Activated CD8-positive, alpha-beta T cell treated with anti-CD3 and anti-CD28 coated beads, Interleukin-2, amount 10 ng/mL, durations not matched to agents 7 days and 5 days (primary cell): Measurements from ENCODE around the gene ANKRD13B. TPM values are rescaled to one million over a fixed set of nuclear protein-coding genes. Genes with fewer than 3 reads are reported as not detected.

Source experiments
- ATAC-seq: fragments of 150-1000 bp; cut with Tn5 transposase; one replicate; pipeline ENCODE4 v1.10.0; 2021; ENCODE audit warnings: moderate library complexity
- CTCF ChIA-PET: fragments of 350-600 bp; sonication (Branson Sonifier 250); formaldehyde crosslinking; loops from one replicate; lab custom pipeline; 2021; ENCODE audit warnings: antibody characterized with exemption; lab: Charles Lee
- POLR2A ChIA-PET: fragments of 350-600 bp; sonication (Branson Sonifier 250); formaldehyde crosslinking; loops from one replicate; lab custom pipeline; 2021; ENCODE audit warnings: antibody characterized with exemption; lab: Charles Lee
- DNase-seq: peaks from one replicate; pipeline ENCODE4 v3.0.0-alpha.2; 2020
- H3K27ac Mint-ChIP-seq: one replicate; pipeline ENCODE4 v1.8.0; 2021; ENCODE audit warnings: mild to moderate bottlenecking, mixed read lengths
- H3K27me3 Mint-ChIP-seq: one replicate; pipeline ENCODE4 v1.8.0; 2021; ENCODE audit warnings: low read depth, mixed read lengths
- H3K36me3 Mint-ChIP-seq: one replicate; pipeline ENCODE4 v1.8.0; 2021; ENCODE audit warnings: low read depth, mixed read lengths
- H3K4me1 Mint-ChIP-seq: one replicate; pipeline ENCODE4 v1.8.0; 2021; ENCODE audit warnings: low read depth, mixed read lengths
- H3K4me3 Mint-ChIP-seq: one replicate; pipeline ENCODE4 v1.8.0; 2021; ENCODE audit warnings: mild to moderate bottlenecking, mixed read lengths
- H3K9me3 Mint-ChIP-seq: one replicate; pipeline ENCODE4 v1.8.0; 2022; ENCODE audit warnings: mixed read lengths; ENCODE audit not compliant: insufficient read depth
- total RNA-seq, 2 experiments: library from RNA; stranded (reverse); gene quantifications; one replicate each; pipeline ENCODE4 v1.2.3, GENCODE V29; 2021

The ANKRD13B gene
- total RNA-seq, 2 experiments from 2014 or later: 11.2 to 12.5 TPM

- H3K9me3 Mint-ChIP-seq: no peaks in the 10 kb centered on the region
- POLR2A ChIA-PET: interaction anchor here (0.7 to 1.2 kb wide), 2 partner anchors 9 to 40 kb away, joined by 3 read pairs; no protein-coding TSS in a partner anchor
- no peak overlapping the region for H3K27ac Mint-ChIP-seq
- peaks cover 17% of the 10 kb centered on the region for H3K4me1 Mint-ChIP-seq
- CTCF ChIA-PET: interaction anchor here (0.7 to 3.1 kb wide), 5 partner anchors 15 to 63 kb away, joined by 3 to 10 read pairs (median 4); no protein-coding TSS in a partner anchor
- H3K27me3 Mint-ChIP-seq: no peaks in the 10 kb centered on the region
- DNase-seq: no peak
- peaks cover 40% of the 10 kb centered on the region for H3K36me3 Mint-ChIP-seq
- H3K4me3 Mint-ChIP-seq: no peak overlapping the region
- ATAC-seq: no peak
Measured at GRCh38 chr17:29576214-29577000, 16.5 kb upstream of the ANKRD13B start.

GRCh38 chr17:29577001-29577370 is 15.9 kb upstream of the ANKRD13B start:
- no peak overlapping the region for H3K4me3 Mint-ChIP-seq
- H3K27me3 Mint-ChIP-seq: no peaks in the 10 kb centered on the region
- ChIA-PET CTCF (interaction anchor here (1.1 to 3.1 kb wide), 4 partner anchors 14 to 62 kb away, joined by 3 to 10 read pairs (median 5); no protein-coding TSS in a partner anchor), POLR2A (interaction anchor here (1.2 kb wide), 1 partner anchor 9 kb away, joined by 3 read pairs; no protein-coding TSS in a partner anchor)
- no peak overlapping the region for H3K27ac Mint-ChIP-seq
- H3K4me1 Mint-ChIP-seq: peaks cover 17% of the 10 kb centered on the region
- DNase-seq: no peak
- no peak for ATAC-seq
- peaks cover 41% of the 10 kb centered on the region for H3K36me3 Mint-ChIP-seq
- no peaks in the 10 kb centered on the region for H3K9me3 Mint-ChIP-seq

- H3K27me3 Mint-ChIP-seq: no peaks in the 10 kb centered on the region
- peaks cover 17% of the 10 kb centered on the region for H3K4me1 Mint-ChIP-seq
- no peaks in the 10 kb centered on the region for H3K9me3 Mint-ChIP-seq
- CTCF ChIA-PET: interaction anchor here (1.1 to 3.1 kb wide), 6 partner anchors 10 to 62 kb away, joined by 3 to 16 read pairs (median 8); partner anchors contain the start of gene ANKRD13B
- POLR2A ChIA-PET: interaction anchor here (1.2 kb wide), 1 partner anchor 10 kb away, joined by 3 read pairs; no protein-coding TSS in a partner anchor
- ATAC-seq (no peak), DNase-seq (no peak)
- H3K27ac Mint-ChIP-seq: no peak overlapping the region
- peaks cover 47% of the 10 kb centered on the region for H3K36me3 Mint-ChIP-seq
- no peak overlapping the region for H3K4me3 Mint-ChIP-seq
Measured at GRCh38 chr17:29577385-29578211, 15.3 kb upstream of the ANKRD13B start.

- CTCF ChIA-PET: interaction anchor here (0.9 to 3.7 kb wide), 6 partner anchors 9 to 515 kb away, joined by 3 to 16 read pairs (median 9); partner anchors contain the start of gene ANKRD13B
- no peak overlapping the region for H3K4me3 Mint-ChIP-seq
Measured at GRCh38 chr17:29578626-29579485, 14.1 kb upstream of the ANKRD13B start.

GRCh38 chr17:29579866-29580771 is 12.8 kb upstream of the ANKRD13B start:
- POLR2A ChIA-PET: interaction anchor here (0.7 to 2.9 kb wide), 3 partner anchors 10 to 36 kb away, joined by 3 to 23 read pairs (median 3); no protein-coding TSS in a partner anchor
- H3K27ac Mint-ChIP-seq: peak overlapping the region; percentile 84
- peak; percentile 97 for ATAC-seq
- CTCF ChIA-PET: interaction anchor here (0.7 to 3.7 kb wide), 16 partner anchors 8 to 351 kb away, joined by 3 to 34 read pairs (median 4); partner anchors contain the start of genes ABHD15 and ANKRD13B
- H3K27me3 Mint-ChIP-seq: no peaks in the 10 kb centered on the region
- peaks cover 44% of the 10 kb centered on the region for H3K36me3 Mint-ChIP-seq
- no peak overlapping the region for H3K4me3 Mint-ChIP-seq
- no peaks in the 10 kb centered on the region for H3K9me3 Mint-ChIP-seq
- peaks cover 30% of the 10 kb centered on the region for H3K4me1 Mint-ChIP-seq
- peak; percentile 92 for DNase-seq

More at GRCh38 chr17:29578626-29579485, 14.1 kb upstream of the ANKRD13B start:
- Mint-ChIP-seq H3K36me3 (peaks cover 49% of the 10 kb centered on the region), H3K27me3 (no peaks in the 10 kb centered on the region), H3K27ac (no peak overlapping the region), H3K4me1 (peaks cover 18% of the 10 kb centered on the region), H3K9me3 (no peaks in the 10 kb centered on the region)
- ATAC-seq (no peak), DNase-seq (no peak)
- POLR2A ChIA-PET: no interaction called here

GRCh38 chr17:29581583-29582253 is 11.2 kb upstream of the ANKRD13B start:
- no peak overlapping the region for H3K4me3 Mint-ChIP-seq
- ChIA-PET CTCF (interaction anchor here (1.1 to 3.7 kb wide), 8 partner anchors 9 to 349 kb away, joined by 3 to 34 read pairs (median 4); partner anchors contain the start of gene ANKRD13B), POLR2A (interaction anchor here (1.0 to 2.9 kb wide), 2 partner anchors 11 to 35 kb away, joined by 3 to 23 read pairs; partner anchors contain the start of gene ANKRD13B)
- peaks cover 40% of the 10 kb centered on the region for H3K36me3 Mint-ChIP-seq
- H3K4me1 Mint-ChIP-seq: peaks cover 44% of the 10 kb centered on the region
- no peak overlapping the region for H3K27ac Mint-ChIP-seq
- no peaks in the 10 kb centered on the region for H3K27me3 Mint-ChIP-seq
- H3K9me3 Mint-ChIP-seq: no peaks in the 10 kb centered on the region
- ATAC-seq (no peak), DNase-seq (no peak)

GRCh38 chr17:29582254-29582765 is 10.6 kb upstream of the ANKRD13B start:
- ChIA-PET CTCF (interaction anchor here (1.1 to 2.8 kb wide), 5 partner anchors 8 to 35 kb away, joined by 5 to 34 read pairs (median 12); partner anchors contain the start of gene ANKRD13B), POLR2A (interaction anchor here (1.0 to 2.9 kb wide), 2 partner anchors 11 to 34 kb away, joined by 3 to 23 read pairs; partner anchors contain the start of gene ANKRD13B)
- Mint-ChIP-seq H3K9me3 (no peaks in the 10 kb centered on the region), H3K4me3 (no peak overlapping the region), H3K27ac (peak overlapping the region; percentile 63), H3K4me1 (peaks cover 50% of the 10 kb centered on the region), H3K36me3 (peaks cover 40% of the 10 kb centered on the region), H3K27me3 (no peaks in the 10 kb centered on the region)
- DNase-seq (no peak), ATAC-seq (no peak)

- no peaks in the 10 kb centered on the region for H3K27me3 Mint-ChIP-seq
- no peak for ATAC-seq
- H3K4me1 Mint-ChIP-seq: peaks cover 55% of the 10 kb centered on the region
- POLR2A ChIA-PET: interaction anchor here (2.9 kb wide), 1 partner anchor 34 kb away, joined by 23 read pairs; no protein-coding TSS in a partner anchor
- CTCF ChIA-PET: interaction anchor here (1.1 to 2.8 kb wide), 4 partner anchors 8 to 35 kb away, joined by 5 to 21 read pairs (median 9); partner anchors contain the start of gene ANKRD13B
- peaks cover 36% of the 10 kb centered on the region for H3K36me3 Mint-ChIP-seq
- no peak overlapping the region for H3K4me3 Mint-ChIP-seq
- no peak for DNase-seq
- H3K27ac Mint-ChIP-seq: no peak overlapping the region
- H3K9me3 Mint-ChIP-seq: no peaks in the 10 kb centered on the region
Measured at GRCh38 chr17:29582772-29583171, 10.2 kb upstream of the ANKRD13B start.
